ENCODE measurements around the gene PRPF8.

DNA sequence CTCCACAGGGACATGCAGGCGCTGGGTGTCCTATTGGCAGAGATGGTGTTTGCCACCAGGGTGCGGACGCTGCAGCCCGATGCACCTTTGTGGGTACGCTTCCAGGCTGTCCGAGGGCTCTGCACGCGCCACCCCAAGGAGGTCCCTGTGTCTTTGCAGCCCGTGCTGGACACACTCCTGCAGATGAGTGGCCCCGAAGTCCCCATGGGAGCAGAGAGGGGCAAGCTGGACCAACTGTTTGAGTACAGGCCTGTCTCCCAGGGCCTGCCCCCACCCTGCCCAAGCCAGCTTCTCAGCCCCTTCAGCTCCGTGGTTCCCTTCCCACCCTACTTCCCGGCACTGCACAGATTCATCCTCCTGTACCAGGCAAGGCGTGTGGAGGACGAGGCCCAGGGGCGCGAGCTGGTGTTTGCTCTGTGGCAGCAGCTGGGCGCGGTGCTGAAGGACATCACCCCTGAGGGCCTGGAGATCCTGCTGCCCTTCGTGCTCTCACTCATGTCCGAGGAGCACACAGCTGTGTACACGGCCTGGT, 42.7 kb upstream of the PRPF8 start:
- TF ChIP-seq, protein P1, sequence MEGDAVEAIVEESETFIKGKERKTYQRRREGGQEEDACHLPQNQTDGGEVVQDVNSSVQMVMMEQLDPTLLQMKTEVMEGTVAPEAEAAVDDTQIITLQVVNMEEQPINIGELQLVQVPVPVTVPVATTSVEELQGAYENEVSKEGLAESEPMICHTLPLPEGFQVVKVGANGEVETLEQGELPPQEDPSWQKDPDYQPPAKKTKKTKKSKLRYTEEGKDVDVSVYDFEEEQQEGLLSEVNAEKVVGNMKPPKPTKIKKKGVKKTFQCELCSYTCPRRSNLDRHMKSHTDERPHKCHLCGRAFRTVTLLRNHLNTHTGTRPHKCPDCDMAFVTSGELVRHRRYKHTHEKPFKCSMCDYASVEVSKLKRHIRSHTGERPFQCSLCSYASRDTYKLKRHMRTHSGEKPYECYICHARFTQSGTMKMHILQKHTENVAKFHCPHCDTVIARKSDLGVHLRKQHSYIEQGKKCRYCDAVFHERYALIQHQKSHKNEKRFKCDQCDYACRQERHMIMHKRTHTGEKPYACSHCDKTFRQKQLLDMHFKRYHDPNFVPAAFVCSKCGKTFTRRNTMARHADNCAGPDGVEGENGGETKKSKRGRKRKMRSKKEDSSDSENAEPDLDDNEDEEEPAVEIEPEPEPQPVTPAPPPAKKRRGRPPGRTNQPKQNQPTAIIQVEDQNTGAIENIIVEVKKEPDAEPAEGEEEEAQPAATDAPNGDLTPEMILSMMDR (IDR thresholded peaks at IDR 0.05): no peak
- no peak for TF ChIP-seq POLR2A (IDR thresholded peaks at IDR 0.05)
